Esophagus squamous epithelium (tissue), 5 donors: ENCODE results near the gene ATP5PB. TPM values are rescaled to one million over a fixed set of nuclear protein-coding genes. Genes with fewer than 3 reads are reported as not detected.

Experiments used
- DNase-seq: peaks from one replicate; lab custom pipeline; 2025; lab: John Stamatoyannopoulos, UW
- H3K27ac ChIP-seq, 4 donors: fragments of 200-600 bp; sonication (generic); one replicate each; pipeline ENCODE4 v1.5.1; 2016 to 2019; ENCODE audit warnings: mild to moderate bottlenecking in 1 of 4
- H3K27me3 ChIP-seq, 4 donors: fragments of 200-600 bp; sonication (generic); 1 replicate in 3 of 4; 2 replicates in 1 of 4; pipeline versions ENCODE4 v1.5.1 to v1.6.0; 2017 to 2021; ENCODE audit warnings: antibody characterized with exemption in 1 of 4
- H3K36me3 ChIP-seq, 3 donors: fragments of 200-600 bp; sonication (generic); one replicate each; pipeline ENCODE4 v1.5.1; 2016 to 2019
- H3K4me1 ChIP-seq, 3 donors: fragments of 200-600 bp; sonication (generic); one replicate each; pipeline ENCODE4 v1.5.1; 2017 to 2019
- H3K4me3 ChIP-seq, 4 donors: fragments of 200-600 bp; sonication (generic); 1 replicate in 3 of 4; 2 replicates in 1 of 4; pipeline ENCODE4 v1.5.1; 2016 to 2019; ENCODE audit warnings: mild to moderate bottlenecking in 2 of 4, moderate library complexity in 1 of 4
- H3K9me3 ChIP-seq, 3 donors: fragments of 200-600 bp; sonication (generic); one replicate each; pipeline ENCODE4 v1.5.1; 2016 to 2019
- POLR2A ChIP-seq, 4 donors: fragments of 450-650 bp; IDR thresholded peaks; one replicate each; pipeline ENCODE4 v1.6.1; 2017; ENCODE audit warnings: antibody characterized with exemption in 4 of 4, mild to moderate bottlenecking in 4 of 4, moderate library complexity in 3 of 4
- WGBS, 2 donors: methylation state at CpG; one replicate each; pipeline ENCODE4 v1.1.5; 2018; 5-methylcytosine and 5-hydroxymethylcytosine counted together
- intact Hi-C: fragments of 100-400 bp; cut with DNase I; formaldehyde crosslinking; loops from one replicate; pipeline ENCODE4 v1.15.0; 2022
- total RNA-seq, 4 donors: library from RNA; depleted of rRNA; stranded (reverse); fragments of >200 nt; gene quantifications; one replicate each; pipeline ENCODE4 v1.1.0, GENCODE V29; 2016
- TF ChIP-seq, protein P1 (sequence below), 6 experiments: fragments of 450-650 bp in 4 of 6; fragments of 200-600 bp in 2 of 6; sonication (generic) in 2 of 6; IDR thresholded peaks; one replicate each; pipeline ENCODE4 v1.5.1; 2016 to 2019; ENCODE audit warnings: antibody characterized with exemption in 6 of 6, mild to moderate bottlenecking in 4 of 6, moderate library complexity in 4 of 6
- donor health status: DM: yes; HTN: yes; CAD: no.

Gene ATP5PB
- total RNA-seq, 4 donors from 2014 or later = 201 to 318 (median 243) TPM

DNA sequence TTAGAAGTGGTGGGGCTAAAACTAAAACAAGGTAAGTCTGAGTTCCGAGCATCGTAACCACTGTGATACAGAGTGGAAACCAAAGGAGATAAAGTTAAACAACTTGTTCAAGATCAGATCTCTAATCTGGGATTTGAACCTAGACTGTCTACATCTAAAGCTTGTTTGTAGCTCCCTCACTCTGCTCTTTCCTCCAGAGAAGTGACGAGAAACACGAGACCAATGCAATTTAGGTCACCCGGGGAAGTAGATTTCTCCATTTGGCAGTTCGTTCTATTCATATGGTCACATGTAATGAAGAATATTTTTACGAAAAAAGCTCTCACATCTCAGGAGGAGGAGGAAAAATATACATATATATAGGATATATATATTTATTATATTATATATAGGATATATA, 52.4 kb downstream of the ATP5PB start:
- intact Hi-C loops = loop anchor here (10.0 kb wide), 1 partner anchor 243 kb away; no protein-coding TSS in a partner anchor
- 78 to 83% methylated on average over 7 of the region's 7 CpGs for WGBS, 2 donors
- Histone ChIP-seq H3K36me3 (no peaks in the 10 kb centered on the region), H3K4me3 (peak overlapping the region in 2 of 4 donors; percentile 2 to 27), H3K27me3 (no peaks in the 10 kb centered on the region), H3K27ac (no peak overlapping the region), H3K4me1 (peaks cover 0 to 11% (median 0%) of the 10 kb centered on the region in 3 donors), H3K9me3 (no peaks in the 10 kb centered on the region)
- no peak for DNase-seq
- TF ChIP-seq, protein P1, sequence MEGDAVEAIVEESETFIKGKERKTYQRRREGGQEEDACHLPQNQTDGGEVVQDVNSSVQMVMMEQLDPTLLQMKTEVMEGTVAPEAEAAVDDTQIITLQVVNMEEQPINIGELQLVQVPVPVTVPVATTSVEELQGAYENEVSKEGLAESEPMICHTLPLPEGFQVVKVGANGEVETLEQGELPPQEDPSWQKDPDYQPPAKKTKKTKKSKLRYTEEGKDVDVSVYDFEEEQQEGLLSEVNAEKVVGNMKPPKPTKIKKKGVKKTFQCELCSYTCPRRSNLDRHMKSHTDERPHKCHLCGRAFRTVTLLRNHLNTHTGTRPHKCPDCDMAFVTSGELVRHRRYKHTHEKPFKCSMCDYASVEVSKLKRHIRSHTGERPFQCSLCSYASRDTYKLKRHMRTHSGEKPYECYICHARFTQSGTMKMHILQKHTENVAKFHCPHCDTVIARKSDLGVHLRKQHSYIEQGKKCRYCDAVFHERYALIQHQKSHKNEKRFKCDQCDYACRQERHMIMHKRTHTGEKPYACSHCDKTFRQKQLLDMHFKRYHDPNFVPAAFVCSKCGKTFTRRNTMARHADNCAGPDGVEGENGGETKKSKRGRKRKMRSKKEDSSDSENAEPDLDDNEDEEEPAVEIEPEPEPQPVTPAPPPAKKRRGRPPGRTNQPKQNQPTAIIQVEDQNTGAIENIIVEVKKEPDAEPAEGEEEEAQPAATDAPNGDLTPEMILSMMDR (IDR thresholded peaks at IDR 0.05) = no peak
- TF ChIP-seq POLR2A (IDR thresholded peaks at IDR 0.05) = peak in 2 of 4 donors; percentile 6 to 22

DNA sequence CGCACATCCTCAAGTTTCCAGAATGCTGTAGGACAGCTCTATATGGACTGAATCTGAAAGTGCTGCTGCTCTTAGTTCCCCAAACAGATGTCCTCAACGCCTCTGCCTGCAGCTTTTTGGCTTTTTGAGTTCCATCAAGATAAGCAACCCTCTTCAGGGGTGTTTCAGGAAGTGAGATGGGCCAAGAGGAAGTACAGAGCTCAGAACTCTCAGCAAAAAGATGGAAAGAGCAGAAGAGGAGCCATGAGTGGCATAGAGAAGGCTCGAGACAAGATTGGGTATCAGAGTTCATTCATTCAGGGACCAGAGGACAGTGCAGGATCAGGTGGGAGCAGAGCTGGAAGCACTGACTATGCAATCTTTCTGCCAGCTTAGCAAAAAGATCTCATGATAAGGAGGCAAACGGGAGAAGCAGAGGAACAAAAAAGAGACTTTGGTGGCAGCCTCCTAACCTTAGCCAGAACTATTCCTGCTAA, 54.4 kb downstream of the ATP5PB start, which contains the start of the genes ADORA3 and TMIGD3:
Gene ADORA3 (minus strand): TSS at position 49 of the 476 bp plus-strand sequence. CDS start 279 bp downstream, outside the sequence.
Gene TMIGD3 (minus strand): TSS at position 49 of the 476 bp plus-strand sequence. CDS start 279 bp downstream, outside the sequence.
- Histone ChIP-seq H3K4me1 (peaks cover 12 to 29% (median 14%) of the 10 kb centered on the region in 3 donors), H3K27me3 (no peaks in the 10 kb centered on the region), H3K27ac (peak within 1 kb of the TSS in 3 of 4 donors; percentile 31 to 80 (median 64)), H3K9me3 (no peaks in the 10 kb centered on the region), H3K4me3 (peak within 1 kb of the TSS in 2 of 4 donors; percentile 19 to 42), H3K36me3 (no peaks in the 10 kb centered on the region)
- intact Hi-C loops = loop anchor here (10.0 kb wide), 1 partner anchor 241 kb away; no protein-coding TSS in a partner anchor
- WGBS, 2 donors = 46 to 61% methylated on average over 4 of the region's 4 CpGs
- no peak for DNase-seq
- TF ChIP-seq, protein P1 (IDR thresholded peaks at IDR 0.05) = no peak
- peak in 2 of 4 donors; percentile 48 to 57 for TF ChIP-seq POLR2A (IDR thresholded peaks at IDR 0.05)

DNA sequence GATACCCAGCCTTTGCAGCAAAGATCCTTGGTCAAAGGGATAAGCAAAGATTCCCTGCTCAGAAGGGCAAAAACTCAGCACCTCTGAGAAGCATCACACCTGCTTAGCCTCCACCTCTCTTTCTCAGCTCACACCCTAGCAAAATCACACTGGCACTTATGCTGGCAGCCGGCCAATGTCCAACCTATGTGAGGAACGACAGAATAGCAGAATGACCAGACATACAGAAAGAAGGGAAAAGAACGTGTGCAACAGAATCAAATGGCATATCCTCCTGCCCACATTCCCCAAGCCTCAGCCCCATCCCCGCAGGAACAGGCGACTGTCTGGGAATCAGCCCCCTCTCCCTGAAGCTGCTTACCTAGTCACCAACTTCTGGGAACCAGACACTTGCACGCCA, 54.8 kb downstream of the ATP5PB start:
- Histone ChIP-seq H3K4me1 (peaks cover 14 to 34% (median 19%) of the 10 kb centered on the region in 3 donors), H3K9me3 (no peaks in the 10 kb centered on the region), H3K36me3 (no peaks in the 10 kb centered on the region), H3K4me3 (no peak overlapping the region), H3K27ac (peak overlapping the region in 3 of 4 donors; percentile 29 to 64 (median 46)), H3K27me3 (no peaks in the 10 kb centered on the region)
- DNase-seq = no peak
- 71 to 76% methylated on average over 4 to 5 of the region's 6 CpGs for WGBS, 2 donors
- TF ChIP-seq POLR2A (IDR thresholded peaks at IDR 0.05) = no peak
- TF ChIP-seq, protein P1 (IDR thresholded peaks at IDR 0.05) = no peak
- intact Hi-C loops = loop anchor here (10.0 kb wide), 1 partner anchor 241 kb away; no protein-coding TSS in a partner anchor

DNA sequence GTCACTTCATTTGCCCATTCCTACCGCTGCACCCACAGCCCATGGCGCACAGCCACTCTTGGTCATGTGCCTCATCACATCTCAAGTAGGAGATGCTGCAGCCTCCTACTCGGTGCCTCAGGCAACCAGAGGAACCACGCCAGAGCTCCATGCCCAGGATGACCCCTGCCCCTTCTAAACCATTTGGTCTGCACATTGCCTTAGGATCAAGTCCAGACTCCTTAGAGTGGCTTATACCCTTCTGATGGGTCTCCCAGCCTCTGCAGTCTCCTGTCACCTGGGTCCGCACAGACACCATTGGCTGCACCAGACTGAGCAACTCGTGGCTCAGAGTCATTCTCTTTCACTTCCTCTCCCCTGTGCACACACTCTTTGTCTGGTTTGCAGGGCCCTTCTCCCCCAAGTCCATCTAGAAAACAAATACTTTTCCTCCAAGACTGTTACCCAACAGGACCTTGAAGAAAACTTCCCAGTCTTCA, 56.4 kb downstream of the ATP5PB start:
- no peak for DNase-seq
- no peaks in the 10 kb centered on the region for H3K9me3 ChIP-seq
- H3K27ac ChIP-seq = peak overlapping the region; percentile 18 to 70 (median 58)
- no peaks in the 10 kb centered on the region for H3K36me3 ChIP-seq
- intact Hi-C loops = loop anchor here (5.0 to 10.0 kb wide), 2 partner anchors 152 to 239 kb away; no protein-coding TSS in a partner anchor
- no peaks in the 10 kb centered on the region for H3K27me3 ChIP-seq
- peaks cover 14 to 48% (median 31%) of the 10 kb centered on the region in 3 donors for H3K4me1 ChIP-seq
- WGBS, 2 donors = 55 to 68% methylated on average over 2 to 6 of the region's 6 CpGs
- TF ChIP-seq, protein P1 (IDR thresholded peaks at IDR 0.05) = no peak
- TF ChIP-seq POLR2A (IDR thresholded peaks at IDR 0.05) = peak in 1 of 4 donors; percentile 41
- H3K4me3 ChIP-seq = no peak overlapping the region

DNA sequence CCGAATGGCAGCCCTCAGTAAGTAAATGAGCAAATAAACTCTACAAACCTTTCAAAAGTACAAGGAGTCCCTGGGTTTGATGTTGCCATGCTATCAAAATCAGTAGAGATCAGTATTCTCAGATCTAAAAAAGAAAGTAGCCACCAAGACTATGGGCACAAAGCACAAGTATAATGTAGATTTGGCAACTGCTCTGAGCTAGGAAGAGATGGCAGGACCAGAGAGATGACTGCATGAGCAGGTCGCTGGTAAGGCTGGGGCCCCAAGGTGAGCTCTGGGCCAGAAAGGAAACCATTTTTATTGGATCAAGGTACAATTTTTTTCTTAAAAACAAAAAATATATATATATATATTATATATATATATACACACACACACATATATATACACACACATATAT, 57.3 kb downstream of the ATP5PB start:
- H3K4me3 ChIP-seq = no peak overlapping the region
- no peaks in the 10 kb centered on the region for H3K9me3 ChIP-seq
- 44 to 45% methylated on average over 2 of the region's 2 CpGs for WGBS, 2 donors
- DNase-seq = no peak
- intact Hi-C loops = loop anchor here (5.0 to 10.0 kb wide), 2 partner anchors 151 to 238 kb away; no protein-coding TSS in a partner anchor
- TF ChIP-seq, protein P1 (IDR thresholded peaks at IDR 0.05) = no peak
- no peak for TF ChIP-seq POLR2A (IDR thresholded peaks at IDR 0.05)
- no peaks in the 10 kb centered on the region for H3K27me3 ChIP-seq
- H3K27ac ChIP-seq = peak overlapping the region in 3 of 4 donors; percentile 52 to 70 (median 64)
- H3K4me1 ChIP-seq = peaks cover 14 to 48% (median 31%) of the 10 kb centered on the region in 3 donors
- H3K36me3 ChIP-seq = no peaks in the 10 kb centered on the region
